ENCODE measurements around the gene ST7.

- TF ChIP-seq ARNT (IDR thresholded peaks at IDR 0.05) (no peak), FOXA1 (IDR thresholded peaks at IDR 0.05) (no peak), SP1 (IDR thresholded peaks at IDR 0.05) (no peak), ZNF384 (IDR thresholded peaks at IDR 0.05) (no peak), SUZ12 (IDR thresholded peaks at IDR 0.05) (no peak), BHLHE40 (IDR thresholded peaks at IDR 0.05; ENCODE audit: borderline replicate concordance) (no peak), TARDBP (IDR thresholded peaks at IDR 0.05) (no peak), FOXM1 (IDR thresholded peaks at IDR 0.05; ENCODE audit: borderline replicate concordance) (no peak), LEF1 (IDR thresholded peaks at IDR 0.05; ENCODE audit: borderline replicate concordance) (no peak)
Measured at GRCh38 chr7:117004899-117005298, 51.6 kb downstream of the ST7 start.

Data from HEK293T (cell line).